Tibial artery (tissue), 4 donors: ENCODE measurements around the gene ADIPOR1.

Source experiments
- DNase-seq, 2 donors: peaks; one replicate each; pipeline ENCODE4 v3.0.0-alpha.2; 2019
- H3K27ac ChIP-seq, 2 donors: fragments of 200-600 bp; sonication (generic) in 1 of 2; 1 replicate in 1 of 2; 2 replicates in 1 of 2; pipeline ENCODE4 v1.5.1; 2018 to 2019; ENCODE audit warnings: mild to moderate bottlenecking in 1 of 2
- H3K27me3 ChIP-seq, 2 donors: fragments of 200-600 bp; sonication (generic) in 1 of 2; one replicate each; pipeline versions ENCODE4 v1.5.1 to v1.6.0; 2016 to 2019
- H3K36me3 ChIP-seq, 3 donors: fragments of 200-600 bp; sonication (generic) in 2 of 3; one replicate each; pipeline ENCODE4 v1.5.1; 2016 to 2019; ENCODE audit warnings: mild to moderate bottlenecking in 2 of 3
- H3K4me1 ChIP-seq, 4 donors: fragments of 200-600 bp; sonication (generic) in 2 of 4; 1 replicate in 3 of 4; 2 replicates in 1 of 4; pipeline ENCODE4 v1.5.1; 2016 to 2019
- H3K4me3 ChIP-seq, 2 donors: fragments of 200-600 bp; sonication (generic) in 1 of 2; 1 replicate in 1 of 2; 2 replicates in 1 of 2; pipeline ENCODE4 v1.5.1; 2018 to 2019; ENCODE audit warnings: mild to moderate bottlenecking in 2 of 2
- H3K9me3 ChIP-seq, 3 donors: fragments of 200-600 bp; sonication (generic) in 1 of 3; one replicate each; pipeline ENCODE4 v1.5.1; 2016 to 2019
- CTCF ChIP-seq, 2 experiments: fragments of 200-600 bp in 1 of 2; fragments of 450-650 bp in 1 of 2; IDR thresholded peaks; one replicate each; pipeline ENCODE4 v1.5.1; 2017 to 2019; ENCODE audit warnings: antibody characterized with exemption in 2 of 2, mild to moderate bottlenecking in 1 of 2, moderate library complexity in 1 of 2
- intact Hi-C: fragments of 100-400 bp; cut with DNase I; formaldehyde crosslinking; loops from one replicate; pipeline ENCODE4 v1.15.0; 2023; ENCODE audit warnings: low total_unique reads

ADIPOR1 gene

GRCh38 chr1:202976633-202977032 lies 18.5 kb upstream of the ADIPOR1 start:
- H3K4me1 ChIP-seq, result no peaks in the 10 kb centered on the region
- H3K36me3 ChIP-seq, result no peaks in the 10 kb centered on the region
- H3K27me3 ChIP-seq, result peaks cover 0 to 9% of the 10 kb centered on the region in 2 donors
- H3K4me3 ChIP-seq, result no peak overlapping the region
- no peak for TF ChIP-seq CTCF (IDR thresholded peaks at IDR 0.05)
- intact Hi-C loops, result no loop called here
- H3K9me3 ChIP-seq, result no peaks in the 10 kb centered on the region
- H3K27ac ChIP-seq, result no peak overlapping the region
- DNase-seq, result no peak

GRCh38 chr1:202974856-202975255 lies 16.7 kb upstream of the ADIPOR1 start:
- no peak for TF ChIP-seq CTCF (IDR thresholded peaks at IDR 0.05)
- H3K9me3 ChIP-seq, result no peaks in the 10 kb centered on the region
- no peak overlapping the region for H3K4me3 ChIP-seq
- H3K4me1 ChIP-seq, result no peaks in the 10 kb centered on the region
- peaks cover 0 to 9% of the 10 kb centered on the region in 2 donors for H3K27me3 ChIP-seq
- DNase-seq, result no peak
- intact Hi-C loops, result no loop called here
- H3K27ac ChIP-seq, result no peak overlapping the region
- no peaks in the 10 kb centered on the region for H3K36me3 ChIP-seq

GRCh38 chr1:202972046-202972445 lies 13.9 kb upstream of the ADIPOR1 start:
- H3K27ac ChIP-seq, result no peak overlapping the region

GRCh38 chr1:202968895-202969295 lies 10.8 kb upstream of the ADIPOR1 start:
- Histone ChIP-seq H3K4me1 (peaks cover 0 to 33% (median 24%) of the 10 kb centered on the region in 4 donors), H3K4me3 (no peak overlapping the region), H3K27ac (peak overlapping the region in 1 of 2 donors; percentile 95), H3K9me3 (no peaks in the 10 kb centered on the region), H3K36me3 (peaks cover 0 to 15% (median 0%) of the 10 kb centered on the region in 3 donors), H3K27me3 (no peaks in the 10 kb centered on the region)
- intact Hi-C loops, result no loop called here
- TF ChIP-seq CTCF (IDR thresholded peaks at IDR 0.05), result peak; percentile 41 to 49
- DNase-seq, result peak; percentile 62 to 74

More at GRCh38 chr1:202972046-202972445, 13.9 kb upstream of the ADIPOR1 start:
- no peaks in the 10 kb centered on the region for H3K36me3 ChIP-seq
- H3K4me1 ChIP-seq, result peaks cover 0 to 19% (median 13%) of the 10 kb centered on the region in 4 donors
- intact Hi-C loops, result no loop called here
- H3K9me3 ChIP-seq, result no peaks in the 10 kb centered on the region
- H3K4me3 ChIP-seq, result no peak overlapping the region
- H3K27me3 ChIP-seq, result peaks cover 0 to 3% of the 10 kb centered on the region in 2 donors
- no peak for TF ChIP-seq CTCF (IDR thresholded peaks at IDR 0.05)
- no peak for DNase-seq

- Histone ChIP-seq H3K27me3 (no peaks in the 10 kb centered on the region), H3K4me3 (peak overlapping the region; percentile 74 to 96), H3K9me3 (no peaks in the 10 kb centered on the region), H3K4me1 (peaks cover 0 to 33% (median 24%) of the 10 kb centered on the region in 4 donors), H3K27ac (peak overlapping the region; percentile 95 to 98), H3K36me3 (peaks cover 0 to 21% (median 0%) of the 10 kb centered on the region in 3 donors)
- no peak for DNase-seq
- no peak for TF ChIP-seq CTCF (IDR thresholded peaks at IDR 0.05)
- intact Hi-C loops, result no loop called here
Observed at GRCh38 chr1:202968351-202968750, 10.2 kb upstream of the ADIPOR1 start.
